Left kidney (tissue), 2 donors: ENCODE data around the gene HNRNPLL. TPM values are rescaled to one million over a fixed set of nuclear protein-coding genes. Genes with fewer than 3 reads are reported as not detected.
"Not testable (repeated sequence)": the region's sequence is repeated elsewhere in the genome, so short reads cannot be mapped to it uniquely, and the experiment has no call there.

Experiments used
- DNase-seq: peaks from one replicate; pipeline ENCODE4 v3.0.0-alpha.2; 2013
- polyA plus RNA-seq: library from polyadenylated mRNA; unstranded; fragments of 120-200 nt; gene quantifications from one replicate; pipeline ENCODE4 v1.2.1, GENCODE V29; 2013; ENCODE audit not compliant: insufficient read length

HNRNPLL gene
- polyA plus RNA-seq, 1 donor: 78.5 TPM

- peak; percentile 67 for DNase-seq
These were observed 17.7 kb upstream of the HNRNPLL start for GRCh38 chr2:38620282-38620977.

GRCh38 chr2:38619458-38620164 lies 16.9 kb upstream of the HNRNPLL start:
- DNase-seq: no peak

GRCh38 chr2:38617301-38617700 lies 14.6 kb upstream of the HNRNPLL start:
- no peak for DNase-seq

GRCh38 chr2:38615237-38615636 lies 12.5 kb upstream of the HNRNPLL start:
- no peak for DNase-seq

GRCh38 chr2:38613849-38614213 lies 11.1 kb upstream of the HNRNPLL start:
- DNase-seq: no peak

- DNase-seq: no peak
These were observed 10.6 kb upstream of the HNRNPLL start for GRCh38 chr2:38613126-38613848.

- DNase-seq: no peak
These were observed 8.4 kb upstream of the HNRNPLL start for GRCh38 chr2:38610851-38611801.

GRCh38 chr2:38609246-38609645 lies 6.5 kb upstream of the HNRNPLL start:
- DNase-seq: not testable (repeated sequence)

GRCh38 chr2:38608755-38609154 lies 6.0 kb upstream of the HNRNPLL start:
- no peak for DNase-seq

- DNase-seq: no peak
These were observed 2.6 kb upstream of the HNRNPLL start for GRCh38 chr2:38605298-38605830.

GRCh38 chr2:38603402-38604290 lies 918 bp upstream of the HNRNPLL start:
- DNase-seq: peak; percentile 83

- no peak for DNase-seq
These were observed 494 bp downstream of the HNRNPLL start for GRCh38 chr2:38602136-38602731.

GRCh38 chr2:38601463-38602135 lies 1.1 kb downstream of the HNRNPLL start:
- peak; percentile 67 for DNase-seq

- no peak for DNase-seq
These were observed 1.7 kb downstream of the HNRNPLL start for GRCh38 chr2:38600921-38601455.

GRCh38 chr2:38600242-38600891 lies 2.4 kb downstream of the HNRNPLL start:
- DNase-seq: no peak

- no peak for DNase-seq
These were observed 3.0 kb downstream of the HNRNPLL start for GRCh38 chr2:38599706-38600105.

- DNase-seq: no peak
These were observed 3.8 kb downstream of the HNRNPLL start for GRCh38 chr2:38598991-38599295.

- DNase-seq: no peak
These were observed 4.3 kb downstream of the HNRNPLL start for GRCh38 chr2:38598200-38598990.
